ENCODE measurements around the gene ADAM8.

The ADAM8 gene

DNA sequence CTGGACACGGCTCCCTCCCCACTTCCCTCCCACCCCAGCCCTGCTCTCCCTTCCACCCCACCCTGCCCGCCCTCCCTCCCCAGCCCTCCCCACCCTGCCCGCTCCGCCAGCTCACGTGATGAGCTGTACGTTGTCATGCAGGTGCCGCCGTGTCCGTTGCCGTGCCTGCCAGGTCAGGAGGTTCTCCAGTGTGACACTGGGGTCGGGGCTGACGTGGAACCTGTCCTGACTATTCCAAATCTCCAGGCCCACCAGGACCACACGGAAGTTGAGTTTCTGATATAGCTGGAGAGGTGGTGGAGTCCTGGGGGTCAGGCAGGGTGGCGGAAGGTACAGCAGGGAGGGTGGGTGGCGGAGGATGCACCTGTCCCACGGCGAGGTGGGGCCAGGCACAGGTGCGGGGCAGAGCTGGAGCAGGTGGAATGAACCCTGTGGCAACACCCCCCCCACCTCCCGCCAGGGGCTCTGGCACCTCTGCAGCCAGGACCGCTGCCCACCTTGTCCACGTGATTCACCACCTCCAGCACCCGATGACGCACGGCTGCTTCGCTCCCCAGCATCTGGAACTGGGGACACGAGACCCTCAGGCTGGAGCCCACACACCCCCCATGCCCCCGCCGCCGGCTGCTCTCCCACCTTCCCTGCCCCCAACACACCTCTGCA lies 4.2 kb downstream of the ADAM8 start:
- TF ChIP-seq TCF12 (IDR thresholded peaks at IDR 0.05; ENCODE audit: low read depth) (no peak), EP300 (IDR thresholded peaks at IDR 0.05; ENCODE audit: borderline replicate concordance) (no peak), ZBTB7A (IDR thresholded peaks at IDR 0.05; ENCODE audit: low read depth) (no peak), USF1 (IDR thresholded peaks at IDR 0.05) (no peak), TEAD4 (IDR thresholded peaks at IDR 0.05) (no peak)

DNA sequence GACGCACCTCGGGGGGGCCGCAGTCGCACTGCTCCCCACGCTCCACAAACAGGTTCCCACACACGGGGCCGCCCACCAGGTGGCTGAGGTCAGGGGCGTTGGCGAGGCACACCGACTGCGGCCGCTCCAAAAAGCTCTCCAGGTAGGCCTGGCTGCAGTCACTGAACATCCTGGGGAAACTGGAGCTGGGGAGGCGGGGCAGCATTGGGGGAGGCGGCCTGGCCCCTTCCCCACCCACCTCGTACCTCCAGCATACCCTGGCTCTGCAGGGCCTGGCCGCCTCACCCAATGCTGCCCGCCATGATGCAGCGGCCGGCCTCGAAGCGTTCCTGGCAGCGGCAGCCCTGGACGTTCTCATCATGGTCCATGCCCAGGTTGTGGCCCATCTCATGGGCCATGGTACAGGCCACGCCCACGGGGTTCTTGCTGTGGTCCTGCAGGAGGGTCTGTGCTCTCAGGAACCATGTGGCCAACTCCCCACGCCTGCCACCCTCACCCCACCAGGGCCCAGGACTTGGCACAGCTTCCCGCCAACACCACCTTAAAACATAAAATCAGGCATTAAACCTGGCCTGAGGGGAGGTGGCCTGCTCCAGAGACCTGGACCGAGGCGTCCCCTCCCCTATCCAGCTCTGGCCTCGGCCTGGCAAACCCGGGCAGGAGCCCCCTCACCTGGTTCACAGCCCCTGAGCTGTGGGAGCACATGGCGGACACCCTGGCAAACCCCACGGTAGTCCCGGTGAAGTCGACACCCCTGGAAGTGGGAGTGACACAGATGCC lies 5.0 kb downstream of the ADAM8 start:
- TF ChIP-seq ZBTB7A (IDR thresholded peaks at IDR 0.05; ENCODE audit: low read depth) (no peak), TEAD4 (IDR thresholded peaks at IDR 0.05) (no peak), YY1 (IDR thresholded peaks at IDR 0.05; ENCODE audit: low read depth) (no peak), TCF12 (IDR thresholded peaks at IDR 0.05; ENCODE audit: low read depth) (no peak), EP300 (IDR thresholded peaks at IDR 0.05; ENCODE audit: borderline replicate concordance) (no peak), USF1 (IDR thresholded peaks at IDR 0.05) (no peak), RAD21 (IDR thresholded peaks at IDR 0.05; ENCODE audit: low read depth) (no peak), NFIC (IDR thresholded peaks at IDR 0.05) (no peak), TAF1 (IDR thresholded peaks at IDR 0.05; ENCODE audit: low read depth) (no peak), CREB1 (IDR thresholded peaks at IDR 0.05; ENCODE audit: low read depth) (no peak)
- TF ChIP-seq, protein P1, sequence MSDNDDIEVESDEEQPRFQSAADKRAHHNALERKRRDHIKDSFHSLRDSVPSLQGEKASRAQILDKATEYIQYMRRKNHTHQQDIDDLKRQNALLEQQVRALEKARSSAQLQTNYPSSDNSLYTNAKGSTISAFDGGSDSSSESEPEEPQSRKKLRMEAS (IDR thresholded peaks at IDR 0.05) = no peak
- TF ChIP-seq, protein P2, sequence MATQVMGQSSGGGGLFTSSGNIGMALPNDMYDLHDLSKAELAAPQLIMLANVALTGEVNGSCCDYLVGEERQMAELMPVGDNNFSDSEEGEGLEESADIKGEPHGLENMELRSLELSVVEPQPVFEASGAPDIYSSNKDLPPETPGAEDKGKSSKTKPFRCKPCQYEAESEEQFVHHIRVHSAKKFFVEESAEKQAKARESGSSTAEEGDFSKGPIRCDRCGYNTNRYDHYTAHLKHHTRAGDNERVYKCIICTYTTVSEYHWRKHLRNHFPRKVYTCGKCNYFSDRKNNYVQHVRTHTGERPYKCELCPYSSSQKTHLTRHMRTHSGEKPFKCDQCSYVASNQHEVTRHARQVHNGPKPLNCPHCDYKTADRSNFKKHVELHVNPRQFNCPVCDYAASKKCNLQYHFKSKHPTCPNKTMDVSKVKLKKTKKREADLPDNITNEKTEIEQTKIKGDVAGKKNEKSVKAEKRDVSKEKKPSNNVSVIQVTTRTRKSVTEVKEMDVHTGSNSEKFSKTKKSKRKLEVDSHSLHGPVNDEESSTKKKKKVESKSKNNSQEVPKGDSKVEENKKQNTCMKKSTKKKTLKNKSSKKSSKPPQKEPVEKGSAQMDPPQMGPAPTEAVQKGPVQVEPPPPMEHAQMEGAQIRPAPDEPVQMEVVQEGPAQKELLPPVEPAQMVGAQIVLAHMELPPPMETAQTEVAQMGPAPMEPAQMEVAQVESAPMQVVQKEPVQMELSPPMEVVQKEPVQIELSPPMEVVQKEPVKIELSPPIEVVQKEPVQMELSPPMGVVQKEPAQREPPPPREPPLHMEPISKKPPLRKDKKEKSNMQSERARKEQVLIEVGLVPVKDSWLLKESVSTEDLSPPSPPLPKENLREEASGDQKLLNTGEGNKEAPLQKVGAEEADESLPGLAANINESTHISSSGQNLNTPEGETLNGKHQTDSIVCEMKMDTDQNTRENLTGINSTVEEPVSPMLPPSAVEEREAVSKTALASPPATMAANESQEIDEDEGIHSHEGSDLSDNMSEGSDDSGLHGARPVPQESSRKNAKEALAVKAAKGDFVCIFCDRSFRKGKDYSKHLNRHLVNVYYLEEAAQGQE (IDR thresholded peaks at IDR 0.05; ENCODE audit: low read depth) = no peak

DNA sequence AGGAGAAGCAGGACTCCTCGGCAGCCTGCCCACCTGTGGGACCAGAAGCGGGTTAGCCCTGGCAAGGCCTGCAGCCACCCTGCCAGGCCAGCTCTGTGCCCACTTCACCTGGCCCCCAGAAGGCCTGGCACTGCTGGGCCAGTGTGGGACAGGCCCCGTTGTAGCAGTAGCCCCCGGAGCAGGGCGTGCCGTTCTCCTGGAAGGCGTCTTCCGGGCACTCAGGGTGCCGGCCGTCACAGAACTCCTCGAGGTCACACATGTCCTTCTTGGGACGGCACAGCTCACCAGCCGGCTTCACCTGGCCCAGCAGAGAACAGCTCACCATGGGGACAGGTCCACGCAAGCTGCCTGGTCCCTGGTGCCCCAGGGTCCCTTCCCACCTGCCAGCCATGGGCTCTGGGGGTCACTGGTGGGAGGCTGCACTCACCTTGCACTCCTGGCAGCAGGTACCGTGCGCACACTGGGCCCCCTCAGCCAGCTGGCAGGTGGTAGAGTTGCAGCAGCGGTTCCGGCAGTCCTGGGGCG lies 5.8 kb downstream of the ADAM8 start:
- TF ChIP-seq EP300 (IDR thresholded peaks at IDR 0.05; ENCODE audit: borderline replicate concordance) (no peak), EGR1 (IDR thresholded peaks at IDR 0.05) (no peak), ZBTB7A (IDR thresholded peaks at IDR 0.05; ENCODE audit: low read depth) (no peak), CREB1 (IDR thresholded peaks at IDR 0.05; ENCODE audit: low read depth) (no peak), TCF12 (IDR thresholded peaks at IDR 0.05; ENCODE audit: low read depth) (no peak), TAF1 (IDR thresholded peaks at IDR 0.05; ENCODE audit: low read depth) (no peak), USF1 (IDR thresholded peaks at IDR 0.05) (no peak), YY1 (IDR thresholded peaks at IDR 0.05; ENCODE audit: low read depth) (no peak), CEBPB (IDR thresholded peaks at IDR 0.05) (no peak)
- TF ChIP-seq, protein P1 (IDR thresholded peaks at IDR 0.05) = no peak
- TF ChIP-seq, protein P2 (IDR thresholded peaks at IDR 0.05; ENCODE audit: low read depth) = no peak

DNA sequence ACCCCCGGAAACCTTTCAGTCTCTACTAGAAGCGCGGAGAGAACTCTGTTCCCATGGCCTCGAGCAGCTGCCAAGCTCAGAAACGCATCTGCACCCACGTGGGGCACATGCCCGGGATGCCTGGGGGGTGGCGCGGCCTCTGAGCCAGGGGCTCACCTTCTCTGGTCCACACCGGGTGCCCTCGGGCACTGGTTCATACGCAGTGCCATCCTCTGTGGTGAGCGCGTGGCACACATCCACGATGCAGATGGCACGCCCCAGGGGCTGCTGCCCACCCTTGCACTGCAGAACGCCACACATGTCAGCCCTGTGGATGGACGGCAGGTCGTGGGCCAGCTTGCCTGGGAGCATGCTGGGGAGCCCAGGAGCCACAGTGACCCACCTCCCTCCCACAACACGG lies 6.5 kb downstream of the ADAM8 start:
- TF ChIP-seq CREB1 (IDR thresholded peaks at IDR 0.05; ENCODE audit: low read depth) (no peak), TEAD4 (IDR thresholded peaks at IDR 0.05) (no peak), RAD21 (IDR thresholded peaks at IDR 0.05; ENCODE audit: low read depth) (no peak), TAF1 (IDR thresholded peaks at IDR 0.05; ENCODE audit: low read depth) (no peak), EGR1 (IDR thresholded peaks at IDR 0.05) (no peak), TCF12 (IDR thresholded peaks at IDR 0.05; ENCODE audit: low read depth) (no peak), EP300 (IDR thresholded peaks at IDR 0.05; ENCODE audit: borderline replicate concordance) (no peak), USF1 (IDR thresholded peaks at IDR 0.05) (no peak), NFIC (IDR thresholded peaks at IDR 0.05) (no peak), ZBTB7A (IDR thresholded peaks at IDR 0.05; ENCODE audit: low read depth) (no peak)
- TF ChIP-seq, protein P1 (IDR thresholded peaks at IDR 0.05) = no peak
- TF ChIP-seq, protein P2 (IDR thresholded peaks at IDR 0.05; ENCODE audit: low read depth) = no peak

All from Ishikawa (cell line).